Neural cell (in vitro differentiated cells): ENCODE data around the gene TOR1A. TPM values are rescaled to one million over a fixed set of nuclear protein-coding genes. Genes with fewer than 3 reads are reported as not detected.

Experiments used
- H2AFZ ChIP-seq: fragments of 200-600, 300-800 bp; sonication (generic), shearing (Covaris generic); 2 replicates; pipeline ENCODE4 v1.6.0; 2014; ENCODE audit warnings: low read depth, mild to moderate bottlenecking, antibody characterized with exemption, low read length, moderate library complexity
- H3F3A ChIP-seq: fragments of 200-600 bp; shearing (Covaris generic); 2 replicates; pipeline ENCODE4 v1.6.1; 2016; ENCODE audit warnings: mild to moderate bottlenecking, moderate library complexity, mixed read lengths, antibody characterized with exemption, low read length; ENCODE audit not compliant: insufficient read depth, poor library complexity, severe bottlenecking
- H3K27ac ChIP-seq: fragments of 200-600, 300-800 bp; sonication (generic), shearing (Covaris generic); 2 replicates; pipeline ENCODE4 v1.5.1; 2014; ENCODE audit warnings: mild to moderate bottlenecking, low read length, moderate library complexity
- H3K27me3 ChIP-seq: fragments of 300-800, 200-600 bp; sonication (generic), shearing (Covaris generic); 2 replicates; pipeline ENCODE4 v1.6.0; 2014; ENCODE audit warnings: mild to moderate bottlenecking, low read depth, low read length, moderate library complexity; ENCODE audit not compliant: insufficient read depth
- H3K36me3 ChIP-seq: fragments of 300-800, 200-600 bp; sonication (generic), shearing (Covaris generic); 2 replicates; pipeline ENCODE4 v1.5.1; 2014; ENCODE audit warnings: mild to moderate bottlenecking, antibody characterized with exemption, low read length, moderate library complexity; ENCODE audit not compliant: insufficient read depth
- H3K4me2 ChIP-seq: fragments of 300-800, 200-600 bp; sonication (generic), shearing (Covaris generic); 2 replicates; pipeline ENCODE4 v1.6.0; 2014; ENCODE audit warnings: mild to moderate bottlenecking, low read length
- H3K4me3 ChIP-seq: fragments of 300-800, 200-600 bp; sonication (generic), shearing (Covaris generic); 2 replicates; pipeline ENCODE4 v1.5.1; 2014; ENCODE audit warnings: mild to moderate bottlenecking, low read length, moderate library complexity
- H3K79me2 ChIP-seq: fragments of 200-600 bp; shearing (Covaris generic); replicated peaks from 2 replicates; pipeline ENCODE4 v1.6.0; 2014; ENCODE audit warnings: mild to moderate bottlenecking, low read length, moderate library complexity; ENCODE audit not compliant: insufficient read depth
- H3K9ac ChIP-seq: fragments of 300-800, 200-600 bp; sonication (generic), shearing (Covaris generic); 2 replicates; pipeline ENCODE4 v1.6.1; 2016; ENCODE audit warnings: mild to moderate bottlenecking, low read length, mixed read lengths
- H3K9me2 ChIP-seq: fragments of 200-600 bp; shearing (Covaris generic); 2 replicates; pipeline ENCODE4 v1.6.1; 2016; ENCODE audit warnings: mild to moderate bottlenecking, low read length, mixed read lengths; ENCODE audit not compliant: insufficient read depth
- H3K9me3 ChIP-seq: fragments of 200-600, 300-800 bp; sonication (generic), shearing (Covaris generic); 2 replicates; pipeline ENCODE4 v1.6.1; 2016; ENCODE audit warnings: mild to moderate bottlenecking, mixed run types, low read length, moderate library complexity, mixed read lengths
- H4K20me1 ChIP-seq: fragments of 200-600 bp; shearing (Covaris generic); 2 replicates; pipeline ENCODE4 v1.6.1; 2016; ENCODE audit warnings: mild to moderate bottlenecking, mixed run types; ENCODE audit not compliant: insufficient read depth
- EP300 ChIP-seq: fragments of 450-650 bp; conservative IDR thresholded peaks from 2 replicates; pipeline ENCODE4 v1.6.1; 2014; ENCODE audit warnings: antibody characterized with exemption, mild to moderate bottlenecking, moderate library complexity; ENCODE audit not compliant: poor library complexity, severe bottlenecking
- EZH2 ChIP-seq: fragments of 200-600, 300-800 bp; shearing (Covaris generic), sonication (generic); IDR thresholded peaks from 2 replicates; pipeline ENCODE4 v1.6.1; 2014; ENCODE audit warnings: antibody characterized with exemption, low read length, borderline replicate concordance, mild to moderate bottlenecking; ENCODE audit not compliant: insufficient read depth, poor library complexity, severe bottlenecking
- MXI1 ChIP-seq: fragments of 450-650 bp; conservative IDR thresholded peaks from 2 replicates; pipeline ENCODE4 v1.6.1; 2014; ENCODE audit warnings: antibody characterized with exemption, mild to moderate bottlenecking; ENCODE audit not compliant: poor library complexity, severe bottlenecking
- POLR2AphosphoS5 ChIP-seq: IDR thresholded peaks from 2 replicates; pipeline ENCODE4 v1.6.1; 2012
- RAD21 ChIP-seq: fragments of 450-650 bp; conservative IDR thresholded peaks from 2 replicates; pipeline ENCODE4 v1.6.1; 2014; ENCODE audit warnings: antibody characterized with exemption, mild to moderate bottlenecking, moderate library complexity
- SMC3 ChIP-seq: fragments of 450-650 bp; conservative IDR thresholded peaks from 2 replicates; pipeline ENCODE4 v1.6.1; 2014; ENCODE audit warnings: antibody characterized with exemption, mild to moderate bottlenecking, moderate library complexity; ENCODE audit not compliant: poor library complexity
- TAF1 ChIP-seq: IDR thresholded peaks from 2 replicates; pipeline ENCODE4 v1.6.1; 2012; ENCODE audit warnings: low read depth
- polyA plus RNA-seq: library from polyadenylated mRNA; depleted of rRNA; stranded (reverse); fragments of >200 nt; gene quantifications from 2 replicates; pipeline ENCODE4 v1.2.3, GENCODE V29; 2014
- TF ChIP-seq, protein P1 (sequence below): fragments of 450-650 bp; IDR thresholded peaks from 2 replicates; pipeline ENCODE4 v1.5.1; 2014; ENCODE audit warnings: antibody characterized with exemption, mild to moderate bottlenecking, moderate library complexity; ENCODE audit not compliant: poor library complexity, severe bottlenecking
- TF ChIP-seq, protein P2 (sequence below): IDR thresholded peaks from 2 replicates; pipeline ENCODE4 v1.6.1; 2012; ENCODE audit warnings: borderline replicate concordance

TOR1A gene
- polyA plus RNA-seq, 1 donor from 2014 or later: 56.3 TPM

DNA sequence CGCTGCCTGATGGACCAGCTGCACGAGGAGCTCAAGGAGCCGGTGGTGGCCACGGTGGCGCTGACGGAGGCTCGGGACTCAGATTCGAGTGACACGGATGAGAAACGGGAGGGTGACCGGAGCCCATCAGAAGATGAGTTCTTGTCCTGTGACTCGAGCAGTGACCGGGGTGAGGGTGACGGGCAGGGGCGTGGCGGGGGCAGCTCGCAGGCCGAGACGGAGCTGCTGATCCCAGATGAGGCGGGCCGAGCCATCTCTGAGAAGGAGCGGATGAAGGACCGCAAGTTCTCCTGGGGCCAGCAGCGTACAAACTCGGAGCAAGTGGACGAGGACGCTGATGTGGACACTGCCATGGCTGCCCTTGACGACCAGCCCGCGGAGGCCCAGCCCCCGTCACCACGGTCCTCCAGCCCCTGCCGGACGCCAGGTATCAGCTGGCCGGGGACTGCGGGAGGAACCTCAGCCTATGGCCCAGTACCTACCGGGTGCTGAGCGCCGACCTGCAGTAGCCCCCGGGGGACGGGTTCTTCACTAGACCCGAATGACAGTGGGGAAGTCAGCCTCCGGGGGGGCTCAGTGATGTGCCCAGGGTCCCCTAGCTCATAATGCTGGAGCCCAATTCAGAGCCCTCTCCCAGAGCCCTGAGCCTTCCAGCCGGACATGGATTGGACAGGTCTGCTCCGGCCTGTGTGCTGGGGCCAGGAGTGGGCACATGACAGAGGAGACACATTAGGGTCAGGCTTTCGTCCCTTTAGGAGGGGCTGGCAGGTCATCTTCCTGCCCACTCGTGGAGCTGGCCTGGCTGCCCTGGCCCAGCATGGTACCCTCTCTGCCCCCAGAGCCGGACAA lies 44.3 kb upstream of the TOR1A start:
- Histone ChIP-seq H3K36me3 (no peaks in the 10 kb centered on the region), H3K9me3 (no peaks in the 10 kb centered on the region), H4K20me1 (no peaks in the 10 kb centered on the region), H3K4me3 (no peak overlapping the region), H3K4me2 (no peak overlapping the region), H3F3A (no peaks in the 10 kb centered on the region), H3K79me2 (no peaks in the 10 kb centered on the region), H3K9me2 (no peaks in the 10 kb centered on the region), H3K9ac (no peak overlapping the region), H3K27ac (no peak overlapping the region), H2AFZ (no peak overlapping the region), H3K27me3 (no peaks in the 10 kb centered on the region)
- TF ChIP-seq EZH2 (no peak), TAF1 (no peak)

DNA sequence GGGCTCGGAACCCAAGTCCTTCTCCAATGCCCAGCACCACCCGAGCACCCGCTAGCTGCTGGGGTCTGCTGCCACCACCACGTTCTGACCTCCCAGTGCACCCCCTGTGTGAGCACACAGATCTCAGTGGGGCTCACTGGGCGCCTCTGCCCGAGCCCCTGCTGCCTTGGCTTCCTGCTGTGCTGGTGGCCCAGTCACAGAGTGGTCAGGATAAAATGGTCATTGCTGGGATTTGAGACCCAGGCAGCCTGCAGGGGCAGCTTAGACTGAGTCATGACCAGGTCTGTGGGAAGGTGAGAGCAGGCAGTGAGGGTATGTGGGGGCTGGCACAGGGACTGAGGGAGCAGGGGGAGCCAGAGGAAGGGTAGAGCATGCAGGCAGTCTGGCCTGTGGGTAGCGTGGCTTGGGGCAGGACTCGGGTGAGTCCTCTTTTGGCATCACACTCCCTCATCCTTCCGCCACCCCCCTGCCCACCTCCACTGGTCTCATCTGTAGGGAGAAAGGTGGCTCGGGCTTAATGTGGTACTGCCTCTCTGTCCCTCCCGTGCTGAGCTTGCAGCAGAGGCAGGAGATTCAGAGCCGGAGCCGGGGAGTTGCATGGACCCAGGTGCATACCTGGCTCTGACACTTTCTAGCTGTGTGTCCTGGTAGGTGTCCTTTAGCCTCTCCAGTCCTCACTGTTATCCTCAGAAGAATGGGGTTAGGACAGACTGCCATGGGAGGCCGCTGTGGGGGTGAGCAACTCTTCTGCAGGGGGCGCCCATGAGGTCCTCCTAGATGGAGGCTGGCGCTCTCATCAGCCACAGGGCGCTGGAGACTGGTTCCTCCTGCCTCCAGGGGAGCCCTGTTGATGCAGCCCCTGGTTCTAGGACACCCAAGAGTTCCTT lies 43.4 kb upstream of the TOR1A start:
- H4K20me1 ChIP-seq: no peaks in the 10 kb centered on the region
- no peaks in the 10 kb centered on the region for H3K9me2 ChIP-seq
- no peaks in the 10 kb centered on the region for H3F3A ChIP-seq
- H3K9ac ChIP-seq: no peak overlapping the region
- H3K4me3 ChIP-seq: no peak overlapping the region
- no peak overlapping the region for H2AFZ ChIP-seq
- H3K9me3 ChIP-seq: no peaks in the 10 kb centered on the region
- no peak overlapping the region for H3K27ac ChIP-seq
- no peaks in the 10 kb centered on the region for H3K36me3 ChIP-seq
- no peaks in the 10 kb centered on the region for H3K79me2 ChIP-seq
- TF ChIP-seq EP300: no peak
- no peak for TF ChIP-seq MXI1
- no peak for TF ChIP-seq EZH2
- no peak for TF ChIP-seq RAD21
- TF ChIP-seq SMC3: no peak
- no peak for TF ChIP-seq POLR2AphosphoS5
- no peak for TF ChIP-seq TAF1
- TF ChIP-seq, protein P1, sequence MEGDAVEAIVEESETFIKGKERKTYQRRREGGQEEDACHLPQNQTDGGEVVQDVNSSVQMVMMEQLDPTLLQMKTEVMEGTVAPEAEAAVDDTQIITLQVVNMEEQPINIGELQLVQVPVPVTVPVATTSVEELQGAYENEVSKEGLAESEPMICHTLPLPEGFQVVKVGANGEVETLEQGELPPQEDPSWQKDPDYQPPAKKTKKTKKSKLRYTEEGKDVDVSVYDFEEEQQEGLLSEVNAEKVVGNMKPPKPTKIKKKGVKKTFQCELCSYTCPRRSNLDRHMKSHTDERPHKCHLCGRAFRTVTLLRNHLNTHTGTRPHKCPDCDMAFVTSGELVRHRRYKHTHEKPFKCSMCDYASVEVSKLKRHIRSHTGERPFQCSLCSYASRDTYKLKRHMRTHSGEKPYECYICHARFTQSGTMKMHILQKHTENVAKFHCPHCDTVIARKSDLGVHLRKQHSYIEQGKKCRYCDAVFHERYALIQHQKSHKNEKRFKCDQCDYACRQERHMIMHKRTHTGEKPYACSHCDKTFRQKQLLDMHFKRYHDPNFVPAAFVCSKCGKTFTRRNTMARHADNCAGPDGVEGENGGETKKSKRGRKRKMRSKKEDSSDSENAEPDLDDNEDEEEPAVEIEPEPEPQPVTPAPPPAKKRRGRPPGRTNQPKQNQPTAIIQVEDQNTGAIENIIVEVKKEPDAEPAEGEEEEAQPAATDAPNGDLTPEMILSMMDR: no peak
- TF ChIP-seq, protein P2, sequence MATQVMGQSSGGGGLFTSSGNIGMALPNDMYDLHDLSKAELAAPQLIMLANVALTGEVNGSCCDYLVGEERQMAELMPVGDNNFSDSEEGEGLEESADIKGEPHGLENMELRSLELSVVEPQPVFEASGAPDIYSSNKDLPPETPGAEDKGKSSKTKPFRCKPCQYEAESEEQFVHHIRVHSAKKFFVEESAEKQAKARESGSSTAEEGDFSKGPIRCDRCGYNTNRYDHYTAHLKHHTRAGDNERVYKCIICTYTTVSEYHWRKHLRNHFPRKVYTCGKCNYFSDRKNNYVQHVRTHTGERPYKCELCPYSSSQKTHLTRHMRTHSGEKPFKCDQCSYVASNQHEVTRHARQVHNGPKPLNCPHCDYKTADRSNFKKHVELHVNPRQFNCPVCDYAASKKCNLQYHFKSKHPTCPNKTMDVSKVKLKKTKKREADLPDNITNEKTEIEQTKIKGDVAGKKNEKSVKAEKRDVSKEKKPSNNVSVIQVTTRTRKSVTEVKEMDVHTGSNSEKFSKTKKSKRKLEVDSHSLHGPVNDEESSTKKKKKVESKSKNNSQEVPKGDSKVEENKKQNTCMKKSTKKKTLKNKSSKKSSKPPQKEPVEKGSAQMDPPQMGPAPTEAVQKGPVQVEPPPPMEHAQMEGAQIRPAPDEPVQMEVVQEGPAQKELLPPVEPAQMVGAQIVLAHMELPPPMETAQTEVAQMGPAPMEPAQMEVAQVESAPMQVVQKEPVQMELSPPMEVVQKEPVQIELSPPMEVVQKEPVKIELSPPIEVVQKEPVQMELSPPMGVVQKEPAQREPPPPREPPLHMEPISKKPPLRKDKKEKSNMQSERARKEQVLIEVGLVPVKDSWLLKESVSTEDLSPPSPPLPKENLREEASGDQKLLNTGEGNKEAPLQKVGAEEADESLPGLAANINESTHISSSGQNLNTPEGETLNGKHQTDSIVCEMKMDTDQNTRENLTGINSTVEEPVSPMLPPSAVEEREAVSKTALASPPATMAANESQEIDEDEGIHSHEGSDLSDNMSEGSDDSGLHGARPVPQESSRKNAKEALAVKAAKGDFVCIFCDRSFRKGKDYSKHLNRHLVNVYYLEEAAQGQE: no peak
- no peak overlapping the region for H3K4me2 ChIP-seq
- H3K27me3 ChIP-seq: no peaks in the 10 kb centered on the region
